GM10248 (cell line): Measurements from ENCODE around the gene MED20.

ENCODE experiments used
- CTCF ChIA-PET: fragments of 300-600 bp; sonication (Branson Sonifier 250); formaldehyde crosslinking; extraction: SDS; loops from one replicate; lab custom pipeline; 2021; ENCODE audit warnings: antibody characterized with exemption; lab: Yijun Ruan, JAX
- POLR2A ChIA-PET: fragments of 350-650 bp; sonication (Branson Sonifier 250); formaldehyde crosslinking; extraction: SDS; loops from one replicate; lab custom pipeline; 2020; ENCODE audit warnings: antibody characterized with exemption; lab: Yijun Ruan, JAX
- DNase-seq: peaks from one replicate; pipeline ENCODE4 v3.0.0; 2012; ENCODE audit errors: extremely low spot score
- CTCF ChIP-seq: IDR thresholded peaks from 2 replicates; pipeline ENCODE4 v1.5.1; 2012; ENCODE audit warnings: mild to moderate bottlenecking, low read depth; ENCODE audit errors: extremely low read depth, missing control alignments, control extremely low read depth

Gene MED20

GRCh38 chr6:41965429-41966213, 44.7 kb upstream of the MED20 start:
- ChIA-PET POLR2A (no interaction called here), CTCF (interaction anchor here (0.7 to 1.5 kb wide), 3 partner anchors 21 to 67 kb away, joined by 3 read pairs; no protein-coding TSS in a partner anchor)
- no peak for TF ChIP-seq CTCF
- DNase-seq, result no peak

- ChIA-PET CTCF (interaction anchor here (1.0 to 2.1 kb wide), 3 partner anchors 9 to 80 kb away, joined by 3 to 7 read pairs (median 3); no protein-coding TSS in a partner anchor), POLR2A (no interaction called here)
- DNase-seq, result no peak
- no peak for TF ChIP-seq CTCF
These were observed 43.4 kb upstream of the MED20 start for GRCh38 chr6:41964201-41964887.

GRCh38 chr6:41963371-41963770, 42.4 kb upstream of the MED20 start:
- CTCF ChIA-PET, result interaction anchor here (1.0 to 2.1 kb wide), 6 partner anchors 9 to 81 kb away, joined by 3 to 7 read pairs (median 4); partner anchors contain the start of genes BYSL and MED20
- TF ChIP-seq CTCF, result no peak
- no peak for DNase-seq
- POLR2A ChIA-PET, result no interaction called here

- TF ChIP-seq CTCF, result no peak
- CTCF ChIA-PET, result no interaction called here
- POLR2A ChIA-PET, result no interaction called here
- no peak for DNase-seq
These were observed 39.1 kb upstream of the MED20 start for GRCh38 chr6:41960028-41960427.

GRCh38 chr6:41958022-41958856, 37.3 kb upstream of the MED20 start:
- ChIA-PET POLR2A (no interaction called here), CTCF (interaction anchor here (1.0 kb wide), 1 partner anchor 37 kb away, joined by 3 read pairs; the partner anchor contains the start of genes BYSL and MED20)
- no peak for DNase-seq
- no peak for TF ChIP-seq CTCF

GRCh38 chr6:41957117-41957516, 36.2 kb upstream of the MED20 start:
- TF ChIP-seq CTCF, result no peak
- ChIA-PET POLR2A (no interaction called here), CTCF (interaction anchor here (0.8 kb wide), 1 partner anchor 21 kb away, joined by 3 read pairs; no protein-coding TSS in a partner anchor)

More at GRCh38 chr6:41957117-41957516, 36.2 kb upstream of the MED20 start:
- no peak for DNase-seq
